Measurements from ENCODE around the gene RXFP2. TPM values are rescaled to one million over a fixed set of nuclear protein-coding genes. Genes with fewer than 3 reads are reported as not detected.

RXFP2 gene
- total and polyA plus RNA-seq, 2 of the 8 experiments (the other 6 are each of a cell fraction or from before 2014, with no cell fraction given): not detected

DNA sequence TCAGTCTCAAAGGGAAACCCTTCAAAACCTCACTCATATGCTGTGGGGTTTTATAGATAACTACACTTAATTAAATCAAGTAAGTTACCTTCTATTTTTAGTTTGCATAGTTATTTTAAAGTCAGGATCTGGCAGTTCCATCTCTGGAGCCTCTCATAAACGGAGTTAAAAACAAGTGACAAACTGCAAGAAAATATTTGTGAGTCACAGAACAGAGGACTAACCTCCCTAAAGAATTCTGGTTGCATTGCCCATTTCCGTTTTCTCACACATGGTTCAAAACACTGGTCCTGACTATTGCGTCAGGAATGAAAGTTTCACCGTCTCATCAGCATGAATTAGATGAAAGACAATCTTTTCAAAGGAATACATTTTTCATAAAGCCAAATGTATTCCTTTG is 10.6 kb downstream of the RXFP2 start:
- H3K4me3 ChIP-seq (ENCODE audit: extremely low read depth in 1 of 4, insufficient read depth in 2 of 4, low read depth in 3 of 4, low read length in 4 of 4): no peak overlapping the region
- H2BK15ac ChIP-seq (ENCODE audit: low read length): no peak overlapping the region
- no peak overlapping the region for H3K4me2 ChIP-seq (ENCODE audit: insufficient read depth in 1 of 2, low read depth in 2 of 2, low read length in 2 of 2)
- no peaks in the 10 kb centered on the region for H3K4me1 ChIP-seq (replicated peaks in 1 of 4; ENCODE audit: control insufficient read depth in 3 of 4, insufficient read depth in 4 of 4, low read length in 3 of 4)
- H4K5ac ChIP-seq (ENCODE audit: insufficient read length, low read depth, low read length): no peak overlapping the region
- H2AK5ac ChIP-seq (ENCODE audit: low read depth, low read length): no peak overlapping the region
- H2BK12ac ChIP-seq (ENCODE audit: low read depth, low read length): no peak overlapping the region
- H3K4ac ChIP-seq (replicated peaks; ENCODE audit: insufficient read length, low read depth, low read length): no peak overlapping the region
- no peak overlapping the region for H2BK120ac ChIP-seq (replicated peaks; ENCODE audit: low read depth, low read length)
- H3K27me3 ChIP-seq (replicated peaks in 1 of 4; ENCODE audit: control insufficient read depth in 3 of 4, extremely low read depth in 1 of 4, insufficient read depth in 3 of 4, low read length in 3 of 4): no peaks in the 10 kb centered on the region
- no peaks in the 10 kb centered on the region for H4K20me1 ChIP-seq (replicated peaks in 1 of 2; ENCODE audit: control insufficient read depth in 1 of 2, insufficient read depth in 2 of 2, low read length in 2 of 2)
- FAIRE-seq (no peak), DNase-seq (ENCODE audit: low read depth in 1 of 2, low spot score in 2 of 2) (no peak)
- H3K79me2 ChIP-seq (ENCODE audit: control insufficient read depth in 1 of 2, insufficient read depth in 2 of 2, low read length in 2 of 2): no peaks in the 10 kb centered on the region
- no peak overlapping the region for H2AFZ ChIP-seq (ENCODE audit: low read length)
- no peaks in the 10 kb centered on the region for H3K9me3 ChIP-seq (ENCODE audit: insufficient read depth in 2 of 2, low read depth in 1 of 2, low read length in 1 of 2)
- H3K23ac ChIP-seq (ENCODE audit: insufficient read length): no peak overlapping the region
- no peak overlapping the region for H3K18ac ChIP-seq (ENCODE audit: extremely low read depth, low read length)
- no peak overlapping the region for H2BK20ac ChIP-seq (ENCODE audit: low read length)
- TF ChIP-seq SRF (IDR thresholded peaks at IDR 0.05; ENCODE audit: low read depth, low read length): no peak
- no peak for TF ChIP-seq FOSL1 (IDR thresholded peaks at IDR 0.05; ENCODE audit: insufficient read depth, low read depth, low read length)
- TF ChIP-seq RAD21 (IDR thresholded peaks at IDR 0.05 in 1 of 2, conservative IDR thresholded peaks at IDR 0.05 in 1 of 2; ENCODE audit: low read depth in 2 of 2, low read length in 2 of 2): no peak
- no peak for TF ChIP-seq TAF7 (optimal IDR thresholded peaks at IDR 0.05; ENCODE audit: borderline replicate concordance, low read depth, low read length)
- no peak for TF ChIP-seq EGR1 (IDR thresholded peaks at IDR 0.05; ENCODE audit: borderline replicate concordance, low read depth, low read length)
- TF ChIP-seq EP300 (IDR thresholded peaks at IDR 0.05; ENCODE audit: borderline replicate concordance in 1 of 2, low read depth in 2 of 2, low read length in 2 of 2): no peak
- TF ChIP-seq KDM5A (IDR thresholded peaks at IDR 0.05; ENCODE audit: low read length): no peak
- no peak for TF ChIP-seq POLR2AphosphoS5 (IDR thresholded peaks at IDR 0.05; ENCODE audit: low read depth, low read length)
- TF ChIP-seq SIRT6 (IDR thresholded peaks at IDR 0.05; ENCODE audit: low read length): no peak
- no peak for TF ChIP-seq NANOG (IDR thresholded peaks at IDR 0.05; ENCODE audit: insufficient read depth, low read depth, low read length, poor library complexity, severe bottlenecking)
- H3K23me2 ChIP-seq (ENCODE audit: low read depth, low read length): no peaks in the 10 kb centered on the region
- no peak overlapping the region for H2BK5ac ChIP-seq (ENCODE audit: low read depth, low read length)
- H4K8ac ChIP-seq (ENCODE audit: extremely low read depth, insufficient read depth, low read length): no peak overlapping the region
- H3K14ac ChIP-seq (ENCODE audit: insufficient read length): no peak overlapping the region
- no peak overlapping the region for H3K9ac ChIP-seq (replicated peaks in 1 of 4; ENCODE audit: extremely low read depth in 1 of 4, low read depth in 3 of 4, low read length in 3 of 4)
- no peak overlapping the region for H4K91ac ChIP-seq (replicated peaks; ENCODE audit: insufficient read length, low read length)
- POLR2A ChIA-PET (ENCODE audit: partially characterized antibody): no interaction called here
- H3K79me1 ChIP-seq (ENCODE audit: low read depth, low read length): no peaks in the 10 kb centered on the region
- CTCF ChIA-PET (ENCODE audit: partially characterized antibody): no interaction called here
- H3K36me3 ChIP-seq (ENCODE audit: control insufficient read depth in 2 of 4, insufficient read depth in 4 of 4, low read length in 3 of 4): no peaks in the 10 kb centered on the region
- WGBS, 2 experiments (ENCODE audit: extremely low coverage in 1 of 2, insufficient coverage in 1 of 2, insufficient read length in 1 of 2, insufficient replicate concordance in 2 of 2, low coverage in 1 of 2, low lambda C conversion rate in 2 of 2, missing lambda C conversion rate in 1 of 2): 85% methylated on average over 4 of the region's 4 CpGs; no CpG with 5 or more reads in 1 of the 2 experiments
- H3K56ac ChIP-seq (replicated peaks; ENCODE audit: insufficient read length, low read depth, low read length): no peak overlapping the region
- no peak overlapping the region for H3K27ac ChIP-seq (ENCODE audit: low read depth, low read length)
